Uterus (tissue), 4 donors: ENCODE measurements around the gene STIP1. TPM values are rescaled to one million over a fixed set of nuclear protein-coding genes. Genes with fewer than 3 reads are reported as not detected.

Source experiments
- DNase-seq, 2 donors: peaks; one replicate each; pipeline ENCODE4 v3.0.0-alpha.2; 2019 to 2020
- H3K27ac ChIP-seq, 2 donors: fragments of 200-600 bp; sonication (generic); 1 replicate in 1 of 2; 2 replicates in 1 of 2; pipeline ENCODE4 v1.5.1; 2016 to 2018
- H3K27me3 ChIP-seq, 2 donors: fragments of 200-600 bp; sonication (generic); one replicate each; pipeline ENCODE4 v1.5.1; 2018 to 2019; ENCODE audit warnings: control low read depth in 1 of 2
- H3K36me3 ChIP-seq, 2 donors: fragments of 200-600 bp; sonication (generic); one replicate each; pipeline ENCODE4 v1.5.1; 2019; ENCODE audit warnings: control low read depth in 1 of 2
- H3K4me1 ChIP-seq, 2 donors: fragments of 200-600 bp; sonication (generic); one replicate each; pipeline ENCODE4 v1.5.1; 2018 to 2019; ENCODE audit warnings: control low read depth in 1 of 2
- H3K4me3 ChIP-seq, 2 donors: fragments of 200-600 bp; sonication (generic); 1 replicate in 1 of 2; 2 replicates in 1 of 2; pipeline ENCODE4 v1.5.1; 2018 to 2019; ENCODE audit warnings: mild to moderate bottlenecking in 1 of 2
- H3K9me3 ChIP-seq, 2 donors: fragments of 200-600 bp; sonication (generic); one replicate each; pipeline ENCODE4 v1.5.1; 2019; ENCODE audit warnings: control low read depth in 1 of 2
- CTCF ChIP-seq, 4 experiments: fragments of 200-600 bp in 2 of 4; fragments of 450-650 bp in 2 of 4; sonication (generic) in 2 of 4; IDR thresholded peaks; one replicate each; pipeline ENCODE4 v1.5.1; 2016 to 2019; ENCODE audit warnings: antibody characterized with exemption in 4 of 4, mild to moderate bottlenecking in 2 of 4, moderate library complexity in 1 of 4
- POLR2A ChIP-seq, 2 donors: fragments of 450-650 bp; IDR thresholded peaks; one replicate each; pipeline ENCODE4 v1.6.1; 2016; ENCODE audit warnings: antibody characterized with exemption in 2 of 2, mild to moderate bottlenecking in 1 of 2, moderate library complexity in 1 of 2
- intact Hi-C: fragments of 100-400 bp; cut with DNase I; formaldehyde crosslinking; loops from one replicate; pipeline ENCODE4 v1.15.1; 2023; ENCODE audit warnings: low total_unique reads
- total RNA-seq, 4 donors: library from RNA; depleted of rRNA in 3 of 4; stranded (reverse); fragments of >200 nt in 3 of 4; gene quantifications; one replicate each; pipeline versions ENCODE4 v1.1.0 to v1.2.4, GENCODE V29; 2014 to 2023
- donor health status: DM: yes; HTN: yes; CAD: no.

The STIP1 gene
- total RNA-seq, 4 donors from 2014 or later: 20.9 to 101 (median 83.8) TPM

DNA sequence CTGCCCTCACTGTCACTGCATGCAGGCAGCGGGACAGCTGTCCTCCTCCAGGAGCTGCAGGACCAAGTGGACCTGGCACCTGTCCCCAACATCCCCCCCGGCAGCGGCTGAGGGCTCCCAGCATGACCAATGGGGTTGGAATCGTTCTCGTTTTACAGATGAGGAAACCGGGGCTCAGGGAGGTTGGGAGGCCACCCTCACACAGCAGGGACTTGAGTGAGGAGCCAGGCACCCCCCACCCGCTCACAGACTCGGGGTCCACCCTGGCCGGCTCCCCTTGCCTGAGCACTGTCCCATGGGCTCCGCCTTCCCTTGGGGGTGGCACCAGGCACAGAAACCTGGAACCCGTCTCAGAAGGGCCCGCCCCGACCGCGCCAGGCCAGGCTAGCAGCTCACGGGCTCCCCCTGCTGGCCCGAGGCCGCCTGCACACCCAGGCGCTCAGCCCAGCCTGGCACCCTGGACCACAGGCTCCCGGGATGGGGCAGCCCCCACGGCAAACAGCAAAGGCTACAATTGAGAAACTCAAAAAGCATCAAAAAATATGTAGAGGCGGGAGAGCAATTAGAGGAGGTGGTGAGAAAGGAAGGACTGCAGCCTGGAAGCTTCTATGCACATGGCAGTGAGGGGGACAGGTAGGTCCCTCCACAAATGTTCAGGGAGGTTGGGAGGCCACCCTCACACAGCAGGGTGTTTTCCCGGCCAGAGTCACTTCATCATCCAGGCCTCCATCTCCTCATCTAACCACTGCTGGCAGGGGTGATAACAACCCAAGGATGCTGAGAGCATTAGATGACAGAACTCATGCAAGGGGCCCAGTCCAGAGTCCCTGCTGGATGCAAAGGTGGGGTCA is 32.9 kb upstream of the STIP1 start:
- peak; percentile 50 to 69 for DNase-seq
- intact Hi-C loops: loop anchor here (5.0 kb wide), 1 partner anchor 151 kb away; no protein-coding TSS in a partner anchor
- Histone ChIP-seq H3K36me3 (no peaks in the 10 kb centered on the region), H3K4me3 (no peak overlapping the region), H3K4me1 (no peaks in the 10 kb centered on the region), H3K27ac (no peak overlapping the region), H3K27me3 (no peaks in the 10 kb centered on the region), H3K9me3 (no peaks in the 10 kb centered on the region)
- TF ChIP-seq CTCF (IDR thresholded peaks at IDR 0.05) (peak; percentile 96 to 99 (median 98)), POLR2A (IDR thresholded peaks at IDR 0.05) (peak in 1 of 2 donors; percentile 18)

GRCh38 chr11:64153812-64154211 is 32.2 kb upstream of the STIP1 start:
- Histone ChIP-seq H3K4me3 (no peak overlapping the region), H3K9me3 (no peaks in the 10 kb centered on the region), H3K4me1 (no peaks in the 10 kb centered on the region), H3K36me3 (no peaks in the 10 kb centered on the region), H3K27ac (no peak overlapping the region), H3K27me3 (no peaks in the 10 kb centered on the region)
- TF ChIP-seq CTCF (IDR thresholded peaks at IDR 0.05) (no peak), POLR2A (IDR thresholded peaks at IDR 0.05) (no peak)
- no peak for DNase-seq
- intact Hi-C loops: loop anchor here (5.0 kb wide), 1 partner anchor 152 kb away; no protein-coding TSS in a partner anchor

- Histone ChIP-seq H3K4me3 (no peak overlapping the region), H3K27me3 (no peaks in the 10 kb centered on the region), H3K36me3 (no peaks in the 10 kb centered on the region), H3K9me3 (no peaks in the 10 kb centered on the region), H3K27ac (no peak overlapping the region), H3K4me1 (no peaks in the 10 kb centered on the region)
- DNase-seq: no peak
- no peak for TF ChIP-seq POLR2A (IDR thresholded peaks at IDR 0.05)
- no peak for TF ChIP-seq CTCF (IDR thresholded peaks at IDR 0.05)
- intact Hi-C loops: no loop called here
These were observed 29.5 kb upstream of the STIP1 start for GRCh38 chr11:64156235-64157011.

DNA sequence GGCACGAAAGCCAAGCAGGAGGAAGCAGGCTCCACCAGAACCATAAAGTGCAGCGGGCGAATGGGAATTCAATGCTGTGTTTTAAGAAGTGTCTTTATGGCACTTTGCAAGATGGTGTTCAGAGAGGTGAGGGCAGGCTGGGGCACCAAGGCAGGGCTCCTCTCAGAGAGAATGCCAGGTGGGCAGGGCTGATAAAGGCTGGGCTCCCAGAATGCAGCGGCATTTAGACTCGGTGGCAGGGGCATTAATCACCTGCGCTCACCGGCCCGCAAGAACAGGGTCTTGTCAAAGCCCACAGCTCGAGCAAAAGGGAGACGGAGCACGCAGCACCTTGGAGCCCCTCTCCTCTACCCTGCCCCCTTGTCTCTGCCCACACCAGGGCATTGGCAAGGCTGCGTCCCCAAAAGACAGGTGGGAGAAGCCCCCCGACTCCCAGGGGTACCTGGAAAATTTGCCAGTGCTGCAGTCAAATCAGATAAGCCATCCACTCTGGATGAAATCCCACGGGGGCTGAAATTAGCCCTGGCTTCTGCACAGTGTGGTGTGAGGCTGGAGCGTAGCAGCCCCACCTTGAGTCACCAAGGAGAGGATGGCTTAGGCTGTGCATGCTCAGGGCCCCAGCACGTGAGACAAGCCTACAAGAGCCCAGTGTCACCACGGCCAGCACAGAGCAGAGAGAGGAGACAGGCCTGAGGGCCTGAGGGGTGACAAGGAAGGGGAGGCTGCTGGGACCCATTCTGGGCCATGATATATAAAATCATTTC is 28.2 kb upstream of the STIP1 start:
- no peak overlapping the region for H3K27ac ChIP-seq
- no peaks in the 10 kb centered on the region for H3K36me3 ChIP-seq
- no peaks in the 10 kb centered on the region for H3K27me3 ChIP-seq
- H3K4me1 ChIP-seq: no peaks in the 10 kb centered on the region
- intact Hi-C loops: no loop called here
- no peaks in the 10 kb centered on the region for H3K9me3 ChIP-seq
- H3K4me3 ChIP-seq: no peak overlapping the region
- DNase-seq: no peak
- TF ChIP-seq CTCF (IDR thresholded peaks at IDR 0.05) (no peak), POLR2A (IDR thresholded peaks at IDR 0.05) (no peak)
